Nephron progenitor cell (in vitro differentiated cells): ENCODE measurements around the gene ACTN4.

Source experiments
- DNase-seq: peaks from one replicate; pipeline ENCODE4 v3.0.0; 2021
- H3K27ac Mint-ChIP-seq: 2 replicates; pipeline ENCODE4 v1.8.0; 2021; ENCODE audit warnings: mild to moderate bottlenecking, moderate library complexity, mixed read lengths
- H3K27me3 Mint-ChIP-seq: 2 replicates; pipeline ENCODE4 v1.8.0; 2021; ENCODE audit warnings: mild to moderate bottlenecking, low read depth, mixed read lengths; ENCODE audit not compliant: poor library complexity
- H3K36me3 Mint-ChIP-seq: 2 replicates; pipeline ENCODE4 v1.8.0; 2021; ENCODE audit warnings: low read depth, mixed read lengths
- H3K4me1 Mint-ChIP-seq: 2 replicates; pipeline ENCODE4 v1.8.0; 2021; ENCODE audit warnings: mixed read lengths
- H3K4me3 Mint-ChIP-seq: 2 replicates; pipeline ENCODE4 v1.8.0; 2021; ENCODE audit warnings: mild to moderate bottlenecking, moderate library complexity, mixed read lengths
- H3K9me3 Mint-ChIP-seq: 2 replicates; pipeline ENCODE4 v1.8.0; 2021; ENCODE audit warnings: mild to moderate bottlenecking, moderate library complexity, mixed read lengths
- TF ChIP-seq, protein P1 (sequence below): fragments of 200-600 bp; sonication (generic); IDR thresholded peaks from 2 replicates; pipeline ENCODE4 v1.5.0; 2021; ENCODE audit warnings: antibody characterized with exemption

Gene ACTN4

DNA sequence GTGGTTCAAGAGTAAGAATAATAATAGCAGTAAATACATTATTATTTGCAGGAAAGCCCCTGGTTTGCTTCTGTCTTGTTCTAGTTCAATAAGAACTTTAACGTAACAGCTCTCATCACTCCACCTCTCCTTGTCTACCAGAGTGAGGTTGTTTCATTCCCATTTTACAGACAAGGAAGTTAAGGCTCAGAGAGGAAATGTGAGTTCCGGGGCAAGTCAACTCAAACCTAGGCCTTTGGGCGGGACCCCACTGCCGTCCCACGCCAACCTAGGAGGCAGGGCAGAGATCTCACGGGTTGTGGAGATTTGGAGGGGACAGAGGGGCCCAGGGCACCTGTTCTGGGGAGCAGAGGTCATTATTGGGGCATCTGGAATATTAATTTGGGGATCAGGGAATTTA lies 31.2 kb upstream of the ACTN4 start:
- Mint-ChIP-seq H3K27ac (no peak overlapping the region), H3K4me1 (peaks cover 47% of the 10 kb centered on the region), H3K27me3 (peaks cover 4% of the 10 kb centered on the region), H3K36me3 (peaks cover under 1% of the 10 kb centered on the region), H3K4me3 (no peak overlapping the region), H3K9me3 (no peaks in the 10 kb centered on the region)
- no peak for DNase-seq
- TF ChIP-seq, protein P1, sequence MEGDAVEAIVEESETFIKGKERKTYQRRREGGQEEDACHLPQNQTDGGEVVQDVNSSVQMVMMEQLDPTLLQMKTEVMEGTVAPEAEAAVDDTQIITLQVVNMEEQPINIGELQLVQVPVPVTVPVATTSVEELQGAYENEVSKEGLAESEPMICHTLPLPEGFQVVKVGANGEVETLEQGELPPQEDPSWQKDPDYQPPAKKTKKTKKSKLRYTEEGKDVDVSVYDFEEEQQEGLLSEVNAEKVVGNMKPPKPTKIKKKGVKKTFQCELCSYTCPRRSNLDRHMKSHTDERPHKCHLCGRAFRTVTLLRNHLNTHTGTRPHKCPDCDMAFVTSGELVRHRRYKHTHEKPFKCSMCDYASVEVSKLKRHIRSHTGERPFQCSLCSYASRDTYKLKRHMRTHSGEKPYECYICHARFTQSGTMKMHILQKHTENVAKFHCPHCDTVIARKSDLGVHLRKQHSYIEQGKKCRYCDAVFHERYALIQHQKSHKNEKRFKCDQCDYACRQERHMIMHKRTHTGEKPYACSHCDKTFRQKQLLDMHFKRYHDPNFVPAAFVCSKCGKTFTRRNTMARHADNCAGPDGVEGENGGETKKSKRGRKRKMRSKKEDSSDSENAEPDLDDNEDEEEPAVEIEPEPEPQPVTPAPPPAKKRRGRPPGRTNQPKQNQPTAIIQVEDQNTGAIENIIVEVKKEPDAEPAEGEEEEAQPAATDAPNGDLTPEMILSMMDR = no peak

GRCh38 chr19:38617283-38617763 lies 30.1 kb upstream of the ACTN4 start:
- Mint-ChIP-seq H3K27me3 (peaks cover 7% of the 10 kb centered on the region), H3K9me3 (no peaks in the 10 kb centered on the region), H3K4me1 (peaks cover 47% of the 10 kb centered on the region), H3K36me3 (peaks cover 11% of the 10 kb centered on the region), H3K27ac (no peak overlapping the region), H3K4me3 (peak overlapping the region; percentile 66)
- no peak for DNase-seq
- TF ChIP-seq, protein P1 = no peak

GRCh38 chr19:38617764-38618589 lies 29.5 kb upstream of the ACTN4 start, which contains the start of gene MAP4K1:
TSS of gene MAP4K1 (minus strand) at chr19:38617953. CDS start at chr19:38617895, 58 bp downstream.
- Mint-ChIP-seq H3K9me3 (no peaks in the 10 kb centered on the region), H3K4me3 (peak within 1 kb of the TSS; percentile 100), H3K36me3 (peaks cover 12% of the 10 kb centered on the region), H3K4me1 (peaks cover 47% of the 10 kb centered on the region), H3K27ac (peak within 1 kb of the TSS; percentile 39), H3K27me3 (peaks cover 7% of the 10 kb centered on the region)
- TF ChIP-seq, protein P1 = no peak
- DNase-seq = no peak

- Mint-ChIP-seq H3K27me3 (peaks cover 3% of the 10 kb centered on the region), H3K9me3 (no peaks in the 10 kb centered on the region), H3K27ac (peak within 1 kb of the TSS; percentile 99), H3K36me3 (peaks cover 17% of the 10 kb centered on the region), H3K4me3 (peak within 1 kb of the TSS; percentile 100), H3K4me1 (peaks cover 47% of the 10 kb centered on the region)
- TF ChIP-seq, protein P1 = no peak
- peak; percentile 100 for DNase-seq
Measured at GRCh38 chr19:38618590-38619360, 28.7 kb upstream of the ACTN4 start, which contains the start of gene EIF3K. TSS of gene EIF3K (plus strand) at chr19:38619188. CDS start at chr19:38619269, 81 bp downstream.

DNA sequence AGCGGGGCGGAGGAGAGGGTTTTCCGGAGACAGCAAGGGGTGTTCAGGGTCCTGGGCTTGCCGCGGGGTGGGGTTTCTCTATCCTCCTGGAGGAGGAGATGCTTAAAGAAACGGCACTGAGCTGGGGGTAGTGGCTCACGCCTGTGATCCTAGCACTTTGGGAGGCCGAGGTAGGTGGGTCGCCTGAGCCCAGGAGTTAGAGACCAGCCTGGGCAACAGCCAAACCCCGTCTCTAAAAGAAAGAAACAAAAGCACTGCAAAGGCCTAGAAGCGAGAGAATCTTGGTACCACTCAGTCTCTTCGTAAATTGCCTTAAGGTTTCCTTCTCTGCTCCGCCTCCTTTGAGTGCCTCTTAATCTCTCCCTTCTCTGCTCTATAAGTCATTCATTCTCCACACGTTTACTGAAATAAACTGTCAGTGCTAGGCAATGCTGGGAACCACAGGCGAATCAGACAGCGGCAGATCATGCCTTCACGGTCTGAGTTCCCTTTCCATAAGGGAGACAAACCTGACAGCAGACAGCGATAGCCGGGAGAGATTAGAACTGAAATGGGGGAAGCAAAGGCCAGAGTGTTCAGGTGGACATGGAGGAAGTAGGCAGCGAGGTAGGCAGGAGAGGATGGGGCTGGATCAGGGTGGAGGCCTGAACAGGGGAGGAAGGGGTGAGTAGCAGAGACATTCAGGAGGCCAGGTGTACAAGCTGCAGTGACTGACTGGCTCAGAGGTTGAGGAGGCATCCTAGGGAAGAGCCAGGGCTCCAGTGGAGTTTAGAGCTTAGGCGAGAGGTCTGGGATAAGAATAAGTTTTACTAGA lies 27.9 kb upstream of the ACTN4 start:
- DNase-seq = no peak
- Mint-ChIP-seq H3K4me1 (peaks cover 47% of the 10 kb centered on the region), H3K4me3 (peak overlapping the region; percentile 100), H3K9me3 (no peaks in the 10 kb centered on the region), H3K27ac (peak overlapping the region; percentile 99), H3K36me3 (peaks cover 22% of the 10 kb centered on the region), H3K27me3 (peaks cover 3% of the 10 kb centered on the region)
- TF ChIP-seq, protein P1 = no peak
